ENCODE data around the gene TACC3. TPM values are rescaled to one million over a fixed set of nuclear protein-coding genes. Genes with fewer than 3 reads are reported as not detected.

Gene TACC3
- total RNA-seq, 1 experiment from 2014 or later, result 106 TPM

- BruUV-seq (replicated peaks), result no TSS peak
- ChIA-PET CTCF (no interaction called here), POLR2A (no interaction called here)
These were observed 16.3 kb downstream of the TACC3 start for GRCh38 chr4:1737666-1738065.

GRCh38 chr4:1738410-1738809 is 17.1 kb downstream of the TACC3 start:
- BruUV-seq (replicated peaks), result no TSS peak
- in situ Hi-C loops (cut with HindIII; ENCODE audit: low pct_unique_long_range_greater_than_20kb, low sequenced_read_pairs), result no loop called here
- ChIA-PET CTCF (no interaction called here), POLR2A (no interaction called here)
- TF ChIP-seq SIN3A (IDR thresholded peaks at IDR 0.05; ENCODE audit: borderline replicate concordance, insufficient read depth, low read depth, low read length) (no peak), POLR2AphosphoS5 (IDR thresholded peaks at IDR 0.05; ENCODE audit: low read depth, low read length) (no peak), REST (IDR thresholded peaks at IDR 0.05; ENCODE audit: insufficient read depth in 1 of 2, low read depth in 2 of 2, low read length in 1 of 2) (no peak), TCF7L2 (IDR thresholded peaks at IDR 0.05; ENCODE audit: low read depth, low read length) (no peak), CTCF (IDR thresholded peaks at IDR 0.05) (no peak)
- Histone ChIP-seq H3K4me3 (ENCODE audit: low read depth in 2 of 2, low read length in 2 of 2) (no peak overlapping the region), H3K27ac (ENCODE audit: low read length) (no peak overlapping the region), H3K4me1 (ENCODE audit: control insufficient read depth, insufficient read depth, low read length) (no peaks in the 10 kb centered on the region), H3K27me3 (ENCODE audit: control insufficient read depth, insufficient read depth, low read length) (no peaks in the 10 kb centered on the region), H3K36me3 (ENCODE audit: control insufficient read depth, insufficient read depth, low read length) (peaks cover 4% of the 10 kb centered on the region; the same call in 1 of the 2 replicates), H3K9me3 (ENCODE audit: control insufficient read depth, insufficient read depth, low read depth, low read length) (no peaks in the 10 kb centered on the region)
- ATAC-seq (no peak), DNase-seq (ENCODE audit: low read depth, low spot score) (no peak)
- intact Hi-C loops (cut with micrococcal nuclease; ENCODE audit: unreplicated experiment), result no loop called here

More at GRCh38 chr4:1737666-1738065, 16.3 kb downstream of the TACC3 start:
- Histone ChIP-seq H3K27ac (ENCODE audit: low read length) (no peak overlapping the region), H3K9me3 (ENCODE audit: control insufficient read depth, insufficient read depth, low read depth, low read length) (no peaks in the 10 kb centered on the region), H3K4me1 (ENCODE audit: control insufficient read depth, insufficient read depth, low read length) (no peaks in the 10 kb centered on the region), H3K36me3 (ENCODE audit: control insufficient read depth, insufficient read depth, low read length) (peaks cover 9% of the 10 kb centered on the region; the same call in 1 of the 2 replicates), H3K4me3 (ENCODE audit: low read depth in 2 of 2, low read length in 2 of 2) (no peak overlapping the region), H3K27me3 (ENCODE audit: control insufficient read depth, insufficient read depth, low read length) (no peaks in the 10 kb centered on the region)
- intact Hi-C loops (cut with micrococcal nuclease; ENCODE audit: unreplicated experiment), result no loop called here
- DNase-seq (ENCODE audit: low read depth, low spot score) (no peak), ATAC-seq (no peak)
- in situ Hi-C loops (cut with HindIII; ENCODE audit: low pct_unique_long_range_greater_than_20kb, low sequenced_read_pairs), result no loop called here
- TF ChIP-seq REST (IDR thresholded peaks at IDR 0.05; ENCODE audit: insufficient read depth in 1 of 2, low read depth in 2 of 2, low read length in 1 of 2) (no peak), SIN3A (IDR thresholded peaks at IDR 0.05; ENCODE audit: borderline replicate concordance, insufficient read depth, low read depth, low read length) (no peak), CTCF (IDR thresholded peaks at IDR 0.05) (no peak), POLR2AphosphoS5 (IDR thresholded peaks at IDR 0.05; ENCODE audit: low read depth, low read length) (no peak), TCF7L2 (IDR thresholded peaks at IDR 0.05; ENCODE audit: low read depth, low read length) (no peak)

Data from Panc1 (cell line).